ENCODE results near the gene CTU1.

Gene CTU1

GRCh38 chr19:51060973-51061372, 47.2 kb downstream of the CTU1 start:
- H3K4me3 ChIP-seq (ENCODE audit: low read depth, low read length), result no peak overlapping the region
- TF ChIP-seq CTCF (IDR thresholded peaks at IDR 0.05; ENCODE audit: low read depth, low read length), result no peak

- no peak for TF ChIP-seq CTCF (IDR thresholded peaks at IDR 0.05; ENCODE audit: low read depth, low read length)
- H3K4me3 ChIP-seq (ENCODE audit: low read depth, low read length), result no peak overlapping the region
Observed at GRCh38 chr19:51060336-51060735, 47.9 kb downstream of the CTU1 start.

DNA sequence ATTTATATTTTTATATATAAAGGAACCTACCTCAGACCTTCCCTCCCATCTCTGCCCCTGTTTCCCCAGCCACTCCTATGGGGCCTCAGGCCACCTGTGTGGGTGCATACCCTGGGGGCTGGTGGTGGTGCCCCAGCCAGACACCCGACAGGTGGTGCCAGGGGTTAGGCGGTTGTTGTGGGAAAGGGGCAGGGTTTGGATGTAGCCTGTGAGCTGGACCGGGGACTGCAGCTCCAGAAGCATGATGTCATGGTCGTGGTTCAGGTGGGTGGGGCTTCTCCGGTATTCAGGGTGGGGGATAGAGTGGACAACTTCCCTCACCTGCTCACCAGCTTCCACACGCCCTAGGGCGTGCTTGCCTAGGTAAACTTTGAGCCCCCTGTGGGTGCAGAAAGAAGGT, 48.5 kb downstream of the CTU1 start:
- no peak overlapping the region for H3K4me3 ChIP-seq (ENCODE audit: low read depth, low read length)
- TF ChIP-seq CTCF (IDR thresholded peaks at IDR 0.05; ENCODE audit: low read depth, low read length), result no peak

DNA sequence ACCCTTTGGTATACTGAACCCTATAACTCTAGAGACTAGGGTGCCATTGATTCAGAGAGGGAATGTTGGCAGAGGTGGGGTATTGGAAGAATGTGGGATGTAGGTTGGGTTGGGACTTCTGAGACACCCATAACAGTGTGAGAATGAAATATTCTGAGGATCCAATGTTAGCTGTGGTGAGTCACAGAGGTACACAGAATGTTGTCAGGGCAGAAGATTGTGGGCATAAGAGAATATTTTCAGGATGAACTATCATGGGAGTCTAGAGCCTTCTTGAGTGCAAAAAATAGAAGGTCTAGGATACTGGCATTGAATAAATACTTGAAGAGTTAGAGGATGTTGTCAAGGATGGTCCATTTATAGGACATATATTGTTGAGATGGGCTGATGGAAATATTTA, 52.3 kb downstream of the CTU1 start:
- no peak overlapping the region for H3K4me3 ChIP-seq (ENCODE audit: low read depth, low read length)
- TF ChIP-seq CTCF (IDR thresholded peaks at IDR 0.05; ENCODE audit: low read depth, low read length), result no peak
